Left cardiac atrium (tissue), 4 donors: Measurements from ENCODE around the gene RFX3. TPM values are rescaled to one million over a fixed set of nuclear protein-coding genes. Genes with fewer than 3 reads are reported as not detected.
A peak's percentile ranks its signal among the peaks of the same experiment; 100 is the strongest.

ENCODE experiments used
- ATAC-seq, 2 donors: fragments of 200-7000 bp; cut with Tn5 transposase; one replicate each; pipeline ENCODE4 v1.9.1; 2020; ENCODE audit warnings: mild to moderate bottlenecking in 2 of 2, moderate library complexity in 2 of 2
- DNase-seq: peaks from one replicate; pipeline ENCODE4 v3.0.0-alpha.2; 2020
- intact Hi-C, 2 donors: fragments of 100-400 bp; cut with DNase I; formaldehyde crosslinking; loops; one replicate each; pipeline versions ENCODE4 v1.14.1 to v1.15.1; 2022 to 2023
- long read RNA-seq: library from polyadenylated mRNA; unstranded; transcript quantifications from one replicate; pipeline ENCODE4 v2.0.0, GENCODE V29; 2021
- total RNA-seq, 2 donors: library from RNA; stranded (reverse); fragmentation: NEBNext Ultra II Directional; extraction: Animal tissue kit (Norgen Biotek cat#: 25700); gene quantifications; one replicate each; pipeline ENCODE4 v1.2.1, GENCODE V29; 2021
- donor health status: DM: no; HTN: yes; CAD: no.
- donor health status: DM: no; HTN: yes; CAD: no; lungs with severe emphysema.
- donor health status: DM: yes; HTN: yes; CAD: no.
- donor health status: Dilated cardiomyopathy.

RFX3 gene
- total RNA-seq, result 1 to 10 TPM; 4.2 to 4.6 TPM
- long read RNA-seq, result 0 reads

DNA sequence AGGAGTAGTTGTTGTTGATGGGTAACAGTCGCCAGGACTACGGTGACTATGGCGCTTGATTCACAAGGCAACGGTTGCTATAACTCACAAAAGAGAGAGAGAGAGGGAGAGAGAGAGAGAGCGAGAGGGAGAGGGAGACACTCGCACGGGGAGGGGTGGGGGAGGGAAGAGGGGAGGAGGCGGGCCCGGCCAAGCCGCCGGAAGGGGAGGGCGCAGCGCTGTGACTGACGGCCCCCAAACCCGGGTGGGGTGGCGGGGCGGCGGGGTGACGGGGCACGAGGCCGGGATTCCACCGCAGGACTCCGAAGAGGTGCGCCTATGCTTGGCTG, at the start of gene RFX3:
Gene RFX3, minus strand, starts transcription at position 166 of the 329 bp plus-strand sequence. CDS start 130,413 bp downstream, outside the sequence.
- DNase-seq (peak; percentile 91), ATAC-seq (peak; percentile 94 to 96)
- intact Hi-C loops, result no loop called here

DNA sequence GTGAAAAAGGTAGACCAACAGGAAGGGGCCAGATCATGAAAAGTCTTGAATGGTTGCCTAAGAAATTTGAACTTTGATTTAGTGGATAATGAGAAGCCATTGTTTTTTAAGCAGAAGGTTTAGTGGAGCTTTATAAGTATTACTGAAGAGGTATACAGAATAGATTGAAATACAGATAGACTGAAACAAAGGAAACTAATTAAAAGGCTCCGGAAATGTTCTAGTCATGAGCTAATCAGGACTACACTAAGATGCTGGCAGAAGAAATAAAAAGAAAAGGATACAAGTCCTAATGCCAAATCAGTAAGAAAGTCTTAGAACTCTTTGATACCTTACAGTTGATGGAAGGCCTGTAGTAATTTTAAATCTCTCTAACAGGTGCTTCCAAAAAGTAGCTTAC, 45.7 kb upstream of the RFX3 start:
- intact Hi-C loops, result no loop called here
- ATAC-seq (no peak), DNase-seq (no peak)

DNA sequence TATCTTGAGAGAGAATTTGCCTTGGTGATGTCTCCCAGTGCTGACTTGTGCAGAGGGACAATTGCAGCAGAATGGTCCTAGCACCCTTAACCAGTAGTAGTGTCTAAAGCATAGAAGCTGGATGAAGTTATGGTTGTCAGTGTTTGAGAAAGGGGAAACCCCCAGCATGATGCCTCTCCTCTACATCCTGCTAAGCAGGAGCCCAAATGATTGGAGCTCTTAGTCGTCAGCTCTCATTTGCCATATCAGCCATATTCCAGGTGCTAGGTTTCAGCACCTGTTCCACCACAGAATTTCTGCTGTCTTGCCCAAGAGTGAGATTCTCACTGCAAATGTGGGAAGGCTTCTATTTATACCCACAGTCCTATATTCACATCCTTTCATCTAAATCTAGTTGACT, 43.7 kb upstream of the RFX3 start:
- ATAC-seq (no peak), DNase-seq (no peak)
- intact Hi-C loops, result no loop called here

DNA sequence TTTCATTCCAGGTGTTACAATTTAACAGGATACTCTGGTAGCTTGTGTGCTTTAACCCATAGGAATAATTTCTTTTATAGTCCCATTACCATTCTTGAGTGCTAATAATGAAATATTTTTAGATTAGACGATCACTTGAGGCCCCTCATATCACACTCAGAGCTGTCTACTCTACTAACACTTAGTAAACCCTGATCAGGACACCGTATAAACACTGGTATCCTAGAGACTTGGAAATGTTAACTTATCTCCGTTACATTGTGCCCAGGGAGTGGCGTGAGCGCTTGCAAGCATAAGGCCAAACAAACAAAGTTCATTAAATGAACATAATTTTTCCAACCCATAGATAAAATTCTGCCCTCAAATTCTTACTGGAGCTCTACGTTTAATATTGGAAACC, 42.2 kb upstream of the RFX3 start:
- intact Hi-C loops, result no loop called here
- DNase-seq, result no peak
- ATAC-seq, result peak in 1 of 2 donors; percentile 69

DNA sequence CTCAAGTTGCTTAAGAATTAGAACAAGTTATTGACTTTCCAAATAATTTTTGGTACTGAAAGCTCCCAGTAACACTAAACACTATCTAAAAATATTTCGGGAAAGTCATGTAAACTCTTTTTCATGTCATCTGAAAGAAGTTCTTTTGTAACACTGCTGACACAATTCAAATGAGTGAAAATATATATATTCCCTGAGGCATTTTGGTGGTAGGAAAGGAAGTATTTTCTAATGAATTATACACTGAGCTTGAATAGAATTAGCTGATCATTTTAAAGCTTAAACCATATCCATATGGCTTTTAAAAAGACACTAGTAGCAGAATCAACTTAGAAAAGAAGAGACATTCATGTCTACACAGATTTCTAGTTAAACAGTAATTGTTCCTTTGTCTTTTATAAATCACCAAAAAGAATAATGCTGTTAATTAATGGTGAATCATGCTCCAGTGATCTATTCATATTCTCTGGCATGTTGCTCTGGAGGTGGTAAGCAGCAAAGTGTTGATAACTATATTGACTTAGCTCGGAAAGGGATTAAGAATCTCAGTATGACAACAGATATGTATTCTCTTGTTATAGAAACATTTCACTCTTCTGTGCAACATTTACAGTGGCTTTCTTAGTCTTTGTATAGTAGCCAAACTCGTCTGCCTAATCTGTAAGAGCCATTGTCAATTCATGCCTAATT, 27.4 kb upstream of the RFX3 start:
- DNase-seq (no peak), ATAC-seq (no peak)
- intact Hi-C loops, result no loop called here

DNA sequence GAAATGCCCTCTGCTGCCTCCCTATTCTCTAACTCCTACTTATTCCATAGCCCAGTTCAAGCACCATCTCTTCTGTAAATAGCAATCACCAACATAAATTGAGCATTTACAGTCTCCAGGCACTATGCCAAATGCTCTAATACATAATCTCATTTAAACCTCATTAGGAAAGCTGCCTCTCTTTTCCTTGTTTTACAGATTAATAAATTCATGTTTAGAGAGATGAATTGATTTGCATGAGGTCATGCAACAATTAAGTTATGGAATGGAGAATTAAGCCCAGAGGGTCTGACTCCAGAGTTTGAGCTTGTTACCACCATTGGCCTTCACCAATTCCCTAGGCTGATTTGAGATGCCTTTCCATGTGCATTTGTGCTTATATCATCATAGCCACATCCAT, 23.4 kb upstream of the RFX3 start:
- intact Hi-C loops, result no loop called here
- ATAC-seq (no peak), DNase-seq (no peak)

DNA sequence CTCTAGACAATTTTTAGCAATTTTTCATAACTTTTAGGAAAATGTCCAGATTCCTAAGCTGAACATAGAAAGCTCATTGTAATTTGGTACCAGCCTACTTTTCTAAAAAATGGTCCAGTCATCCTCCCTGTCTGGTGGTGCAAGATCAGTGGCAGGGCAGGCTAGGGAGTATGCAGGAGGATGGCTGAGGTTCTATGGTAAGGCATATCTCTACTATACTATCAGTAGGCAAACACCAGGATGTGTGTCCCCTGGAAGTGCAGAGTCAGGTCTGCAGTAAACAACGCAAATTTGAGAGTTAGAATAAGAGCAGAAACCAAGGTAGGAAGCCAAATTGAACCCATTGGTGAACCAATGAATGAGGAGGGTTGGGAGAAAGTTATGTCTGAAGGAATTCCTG, 22.8 kb upstream of the RFX3 start:
- no peak for DNase-seq

DNA sequence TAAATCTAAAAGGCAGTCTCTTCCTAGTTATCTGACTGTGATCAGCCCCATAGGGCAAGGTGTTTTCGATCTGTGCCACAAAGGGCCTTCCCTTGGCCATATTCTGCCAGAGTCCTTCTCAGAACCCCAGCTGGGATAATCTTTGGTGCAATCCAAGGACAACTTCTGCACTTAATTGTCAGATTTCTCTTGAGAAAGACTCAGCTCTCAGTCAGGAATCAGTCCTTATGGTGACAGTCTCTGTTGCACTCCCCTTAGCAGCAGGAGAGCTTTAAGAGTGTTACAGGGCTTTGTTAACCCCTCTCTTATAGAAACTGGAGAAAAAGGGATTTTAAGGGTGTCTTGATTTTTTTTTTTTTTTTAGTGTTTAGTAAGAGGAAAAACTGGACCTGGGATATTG, 15.4 kb upstream of the RFX3 start:
- intact Hi-C loops, result no loop called here
- DNase-seq (no peak), ATAC-seq (no peak)

More for the DNA sequence above, 22.8 kb upstream of the RFX3 start:
- ATAC-seq, result no peak
- intact Hi-C loops, result no loop called here

DNA sequence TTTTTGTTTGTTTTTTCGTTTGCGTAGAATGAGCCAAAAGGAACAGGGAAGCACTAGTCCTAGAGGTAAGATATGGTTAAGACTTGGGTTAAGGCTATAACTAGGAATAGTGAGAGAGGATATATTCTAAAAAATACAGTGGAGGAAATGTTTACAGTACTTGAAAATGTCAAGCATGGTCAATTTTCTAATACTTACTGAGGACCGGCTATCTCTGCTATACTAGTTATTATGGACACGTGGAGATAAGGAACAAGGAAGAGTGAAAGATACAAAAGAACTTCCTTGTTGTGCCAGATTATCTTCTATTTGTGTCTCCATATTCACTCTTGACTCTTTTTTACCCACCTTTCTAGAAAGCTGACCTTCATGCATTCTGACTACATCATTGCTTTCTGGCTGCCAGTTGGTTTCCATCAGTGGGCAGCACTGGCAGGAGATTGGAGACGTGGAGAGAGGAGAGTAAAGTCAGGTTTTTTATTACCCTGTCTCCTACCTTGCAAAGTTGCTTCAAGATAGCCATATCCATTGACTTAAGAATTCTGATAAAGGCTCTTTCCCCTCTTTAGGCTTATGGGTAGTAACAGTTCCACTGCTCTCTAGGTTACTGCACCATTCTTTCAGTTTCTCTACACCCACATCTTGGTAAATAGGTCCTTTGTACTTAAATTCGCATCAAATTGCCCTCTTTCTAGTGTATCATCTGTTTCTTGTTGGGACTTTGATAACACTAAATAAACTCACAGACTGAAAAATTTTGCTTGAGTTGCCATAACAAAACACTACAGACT, 9.0 kb upstream of the RFX3 start:
- DNase-seq (no peak), ATAC-seq (no peak)
- intact Hi-C loops, result no loop called here

DNA sequence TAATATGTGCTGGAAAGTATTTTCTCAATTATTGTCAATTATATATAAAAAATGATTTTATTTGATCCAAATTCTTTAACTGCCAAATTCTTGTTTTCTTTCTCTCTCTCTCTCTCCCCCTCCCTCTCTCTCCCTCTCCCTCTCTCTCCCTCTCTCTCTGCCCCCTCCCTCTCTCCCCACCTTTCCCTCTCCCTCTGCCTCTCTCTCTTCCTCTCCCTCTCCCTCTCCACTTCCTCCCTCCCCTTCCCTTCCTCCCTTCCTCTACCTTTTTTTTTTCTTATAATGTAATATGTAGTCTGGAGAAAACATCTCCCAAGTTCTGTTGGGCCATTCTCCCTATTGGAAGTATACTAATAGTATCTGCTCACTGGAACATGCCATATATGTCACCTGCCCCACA, 6.4 kb upstream of the RFX3 start:
- intact Hi-C loops, result no loop called here
- ATAC-seq (no peak), DNase-seq (no peak)

DNA sequence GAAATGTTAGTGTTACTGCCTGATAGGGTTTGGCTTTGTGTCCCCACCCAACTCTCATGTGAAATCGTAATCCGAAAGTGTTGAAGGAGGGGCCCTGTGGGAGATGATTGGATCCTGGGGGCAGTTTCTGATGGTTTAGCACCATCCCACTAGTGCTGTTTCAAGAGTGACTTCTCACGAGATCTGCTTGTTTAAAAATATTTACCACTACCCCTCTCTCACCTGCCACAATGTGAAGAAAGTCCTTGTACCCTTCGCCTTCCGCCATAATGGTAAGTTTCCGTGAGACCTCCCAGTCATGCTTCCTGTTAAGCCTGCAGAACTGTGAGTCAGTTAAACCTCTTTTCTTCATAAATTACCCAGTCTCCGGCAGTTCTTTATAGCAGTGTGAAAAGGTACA, 2.6 kb upstream of the RFX3 start:
- ATAC-seq (no peak), DNase-seq (no peak)
- intact Hi-C loops, result no loop called here

DNA sequence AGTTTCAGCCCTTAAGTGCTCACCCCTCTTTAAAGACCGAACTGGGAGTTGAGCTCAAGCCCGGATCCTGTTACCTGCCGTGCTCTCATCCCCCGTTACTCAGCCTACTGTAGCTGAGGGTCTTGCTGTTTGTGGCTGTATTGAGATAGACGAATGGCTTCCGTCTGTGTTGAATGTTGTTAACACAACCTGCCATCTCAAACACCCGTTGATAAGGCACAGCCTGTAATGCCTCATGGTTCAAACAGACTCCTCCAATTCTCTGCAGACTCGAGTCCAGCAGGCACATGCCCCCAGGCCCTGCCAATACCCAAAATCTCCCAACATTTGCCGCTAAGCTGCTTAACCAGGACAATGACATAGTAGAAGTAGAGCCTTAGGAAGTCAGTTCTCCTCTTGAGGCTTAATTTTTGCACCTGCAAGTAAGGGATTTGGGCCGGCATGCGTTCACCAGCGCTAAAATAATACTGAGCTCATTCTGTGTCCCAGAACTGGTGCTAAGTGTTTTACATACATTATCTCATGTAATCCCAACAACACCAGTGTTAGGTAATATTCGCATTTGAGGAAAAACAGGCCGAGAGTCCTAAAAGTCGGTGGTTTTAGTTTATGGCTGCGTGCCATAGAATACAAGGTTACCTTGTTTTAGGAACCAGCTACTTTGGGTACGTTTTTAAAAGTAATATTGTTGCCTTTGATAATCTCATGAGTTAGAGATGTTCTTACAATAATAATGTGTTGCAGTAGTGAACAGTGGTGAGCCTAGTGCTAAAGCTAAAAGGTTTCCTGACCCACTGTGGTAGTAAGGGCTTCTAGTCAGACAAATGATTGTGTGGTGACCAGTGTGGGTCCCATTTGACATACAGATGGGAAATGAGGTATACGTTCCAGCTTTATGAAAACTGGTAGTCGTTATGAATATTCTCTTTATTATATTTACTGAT, 1.5 kb upstream of the RFX3 start:
- ATAC-seq (no peak), DNase-seq (peak; percentile 18)
- intact Hi-C loops, result no loop called here

DNA sequence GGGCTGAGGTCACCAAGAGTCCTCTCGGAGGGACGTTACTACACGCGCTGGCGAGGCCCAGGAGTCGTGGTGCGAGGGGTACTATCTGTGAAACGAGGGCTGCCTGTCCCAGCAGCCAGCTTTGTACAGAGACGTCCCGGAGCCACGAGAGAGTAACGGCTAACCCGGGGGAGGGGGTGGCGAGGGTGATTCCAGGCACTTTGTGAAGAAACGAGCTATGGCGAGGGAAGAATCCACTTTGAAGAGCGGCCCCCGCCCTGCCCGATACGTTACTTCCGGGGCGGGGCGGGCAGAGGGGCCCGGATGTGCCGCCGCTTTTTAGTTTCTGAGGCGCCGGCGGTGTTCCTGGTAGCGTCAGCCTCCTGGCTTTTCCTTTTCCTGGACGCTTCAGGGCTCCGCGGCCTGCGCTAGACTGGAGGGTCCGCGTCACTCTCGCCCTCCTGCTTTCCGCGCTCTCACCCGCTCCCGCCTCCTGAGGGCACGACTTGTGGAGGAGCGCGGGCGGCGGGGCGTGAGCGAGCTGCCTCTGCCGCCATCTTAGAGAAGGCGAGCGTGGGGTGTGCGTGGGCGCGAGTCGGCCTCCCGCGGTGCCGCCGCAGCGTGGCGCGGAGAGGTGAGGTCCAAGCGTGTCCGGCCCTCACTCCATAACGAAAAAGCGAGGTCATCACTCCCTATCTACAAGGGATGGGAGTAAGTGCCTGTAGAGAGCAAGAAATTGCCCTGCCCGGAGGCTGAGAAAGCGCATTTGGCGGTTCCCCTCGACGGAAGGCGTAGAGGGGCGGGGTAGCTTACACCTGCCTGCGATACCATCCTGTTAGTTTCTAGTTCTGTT, 580 bp upstream of the RFX3 start:
- intact Hi-C loops, result no loop called here
- DNase-seq (peak; percentile 91), ATAC-seq (peak; percentile 94 to 96)

DNA sequence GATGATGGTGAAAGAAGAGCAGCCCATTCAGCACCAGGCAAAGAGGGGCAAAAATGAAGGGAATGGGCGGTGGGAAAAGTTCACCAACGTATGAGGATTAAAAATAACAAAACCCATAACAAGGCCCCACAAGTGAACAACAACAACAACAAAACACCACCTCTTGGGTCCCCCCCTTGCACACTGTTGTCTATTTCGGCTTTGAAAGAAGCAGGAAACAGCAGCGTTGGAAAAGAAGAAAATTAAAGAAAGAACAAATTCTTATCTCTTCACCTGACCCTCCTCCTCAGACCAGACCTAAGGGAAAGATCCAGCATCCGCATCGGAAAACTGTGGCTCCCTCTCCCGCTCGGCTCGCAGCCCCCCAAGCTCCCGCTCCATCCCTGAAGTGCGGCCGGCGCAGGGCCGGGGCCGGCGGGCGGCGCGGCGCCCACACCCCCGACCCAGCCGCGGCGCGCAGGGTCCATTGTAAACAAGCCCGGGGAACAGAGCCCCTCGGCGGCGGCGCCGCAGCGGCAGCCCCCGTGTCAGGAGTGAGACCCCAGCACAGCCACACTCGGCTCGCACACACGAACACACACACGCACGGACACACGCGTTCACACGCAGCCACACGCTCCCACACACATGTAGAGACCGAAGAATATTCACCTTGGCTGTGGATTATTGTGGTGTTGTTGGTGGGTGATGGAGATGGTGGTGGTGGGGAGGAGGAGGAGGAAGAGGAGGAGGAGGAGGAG, 535 bp downstream of the RFX3 start:
- ATAC-seq, result peak; percentile 8 to 13
- DNase-seq, result no peak
- intact Hi-C loops, result no loop called here

DNA sequence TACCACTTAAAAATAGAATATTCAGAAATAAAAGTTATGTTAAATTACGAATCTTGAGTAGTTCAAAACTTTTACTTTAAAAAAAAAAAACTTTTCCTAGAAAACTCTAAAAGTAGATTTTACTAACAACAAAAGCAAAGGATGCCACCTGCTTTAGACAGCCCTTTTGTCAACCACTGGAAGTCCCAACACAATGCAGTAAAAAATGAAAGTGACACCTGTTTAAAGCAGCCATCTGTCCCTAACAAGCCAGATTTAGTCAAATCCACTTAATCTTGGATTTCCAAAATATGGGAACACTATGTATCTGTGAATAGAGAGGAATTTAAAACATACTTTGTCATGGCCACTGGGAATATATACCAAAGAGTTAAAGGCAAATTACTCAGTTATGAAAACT, 3.8 kb downstream of the RFX3 start:
- ATAC-seq, result no peak
- intact Hi-C loops, result no loop called here

DNA sequence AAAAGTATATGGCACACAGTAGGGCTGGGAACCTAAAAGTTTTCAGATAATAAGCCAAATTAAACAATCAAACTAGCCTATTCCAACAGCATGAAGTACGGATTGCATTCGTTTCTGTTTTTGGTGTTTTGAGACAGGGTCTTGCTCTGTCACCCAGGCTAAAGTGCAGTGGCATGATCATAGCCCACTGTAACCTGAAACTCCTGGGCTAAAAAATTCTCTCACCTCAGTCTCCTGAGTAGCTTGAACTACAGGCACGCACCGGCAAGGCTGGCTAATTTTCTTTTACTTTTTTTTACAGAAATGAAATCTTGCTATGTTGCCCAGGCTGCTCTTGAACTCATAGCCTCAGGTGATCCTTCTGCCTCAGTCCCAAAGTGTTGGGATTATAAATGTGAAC, 5.2 kb downstream of the RFX3 start:
- no peak for ATAC-seq
- no peak for DNase-seq
- intact Hi-C loops, result no loop called here

More for the DNA sequence above, 3.8 kb downstream of the RFX3 start:
- no peak for DNase-seq

DNA sequence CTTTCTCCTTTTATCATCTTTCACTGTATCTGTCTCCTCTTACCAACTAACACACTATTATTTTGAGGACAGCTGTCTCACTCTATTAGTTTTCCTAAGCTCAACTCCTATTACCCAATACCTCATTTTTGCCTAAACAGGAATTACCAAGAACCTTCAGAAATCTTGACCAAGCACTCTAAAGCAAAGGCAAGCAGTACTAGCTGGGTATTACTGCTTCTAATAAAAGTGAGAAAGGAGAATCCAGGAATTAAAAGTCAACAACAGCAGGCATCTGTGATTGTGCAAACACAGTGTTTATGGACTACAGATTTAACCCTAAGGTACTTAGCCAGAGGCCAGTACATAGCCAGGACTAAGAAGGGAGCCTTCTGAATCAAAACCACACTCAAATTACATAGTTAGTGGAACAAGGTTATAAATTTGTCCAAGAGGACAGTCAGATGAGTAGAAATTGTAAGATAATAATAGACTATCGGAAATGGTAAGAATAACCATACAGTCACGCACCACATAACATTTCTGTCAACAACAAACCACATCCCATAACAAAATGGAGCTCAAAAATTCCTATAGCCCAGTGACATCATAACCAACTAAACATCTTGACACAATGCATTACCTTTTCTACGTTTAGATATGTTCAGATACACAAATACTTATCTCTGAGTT, 8.3 kb downstream of the RFX3 start:
- ATAC-seq (no peak), DNase-seq (no peak)
- intact Hi-C loops, result no loop called here
